MM.1S (cell line): ENCODE measurements around the gene KCNIP4.

ENCODE experiments used
- DNase-seq: peaks from one replicate; pipeline ENCODE4 v3.0.0-alpha.2; 2015
- H2AFZ ChIP-seq: fragments of 300-600 bp; sonication (generic); 2 replicates; pipeline ENCODE4 v1.6.0; 2016; ENCODE audit warnings: antibody characterized with exemption, low read length
- H3F3A ChIP-seq: fragments of 300-600 bp; sonication (generic); 2 replicates; pipeline ENCODE4 v1.6.1; 2016; ENCODE audit warnings: mild to moderate bottlenecking, antibody characterized with exemption, low read length, moderate library complexity, mixed read lengths; ENCODE audit not compliant: insufficient read depth
- H3K27ac ChIP-seq: fragments of 300-600 bp; sonication (generic); 2 replicates; pipeline ENCODE4 v1.5.1; 2016; ENCODE audit warnings: mild to moderate bottlenecking, low read length
- H3K27me3 ChIP-seq: fragments of 300-600 bp; sonication (generic); replicated peaks from 2 replicates; pipeline ENCODE4 v1.6.0; 2016; ENCODE audit warnings: low read length; ENCODE audit not compliant: insufficient read depth
- H3K36me3 ChIP-seq: fragments of 300-600 bp; sonication (generic); replicated peaks from 2 replicates; pipeline ENCODE4 v1.6.1; 2016; ENCODE audit warnings: mild to moderate bottlenecking, low read length, mixed read lengths; ENCODE audit not compliant: insufficient read depth
- H3K4me1 ChIP-seq: fragments of 300-600 bp; sonication (generic); 2 replicates; pipeline ENCODE4 v1.6.1; 2016; ENCODE audit warnings: low read length, mixed read lengths
- H3K4me2 ChIP-seq: fragments of 300-600 bp; sonication (generic); 2 replicates; pipeline ENCODE4 v1.6.0; 2016; ENCODE audit warnings: low read depth, low read length
- H3K4me3 ChIP-seq: fragments of 300-600 bp; sonication (generic); 2 replicates; pipeline ENCODE4 v1.5.1; 2016; ENCODE audit warnings: low read length, mixed read lengths
- H3K79me2 ChIP-seq: fragments of 300-600 bp; sonication (generic); 2 replicates; pipeline ENCODE4 v1.6.1; 2016; ENCODE audit warnings: mixed run types, low read length, mixed read lengths
- H3K9ac ChIP-seq: fragments of 300-600 bp; sonication (generic); 2 replicates; pipeline ENCODE4 v1.6.1; 2016; ENCODE audit warnings: low read length, mixed read lengths
- H3K9me2 ChIP-seq: fragments of 300-600 bp; sonication (generic); replicated peaks from 2 replicates; pipeline ENCODE4 v1.6.1; 2016; ENCODE audit warnings: mild to moderate bottlenecking, low read length, mixed read lengths; ENCODE audit not compliant: insufficient read depth
- H3K9me3 ChIP-seq: fragments of 300-600 bp; sonication (generic); replicated peaks from 2 replicates; pipeline ENCODE4 v1.6.1; 2016; ENCODE audit warnings: mild to moderate bottlenecking, low read length, mixed read lengths; ENCODE audit not compliant: insufficient read depth
- H4K20me1 ChIP-seq: fragments of 300-600 bp; sonication (generic); 2 replicates; pipeline ENCODE4 v1.6.1; 2016; ENCODE audit warnings: mild to moderate bottlenecking, low read length, moderate library complexity, mixed read lengths; ENCODE audit not compliant: insufficient read depth
- EZH2 ChIP-seq: fragments of 300-600 bp; sonication (generic); optimal IDR thresholded peaks from 2 replicates; pipeline ENCODE3; 2017; ENCODE audit warnings: low read depth, mild to moderate bottlenecking, antibody characterized with exemption, low read length, mixed read lengths
- EZH2phosphoT487 ChIP-seq: fragments of 300-600 bp; sonication (generic); IDR thresholded peaks from 2 replicates; pipeline ENCODE4 v1.6.1; 2018; ENCODE audit warnings: antibody characterized with exemption, low read length
- TF ChIP-seq, protein P1 (sequence below): fragments of 300-600 bp; sonication (generic); IDR thresholded peaks from 2 replicates; pipeline ENCODE4 v1.5.1; 2016; ENCODE audit warnings: antibody characterized with exemption, low read length, mixed read lengths

KCNIP4 gene

GRCh38 chr4:20995610-20996009, 953.0 kb downstream of the KCNIP4 start:
- Histone ChIP-seq H3F3A (no peaks in the 10 kb centered on the region), H3K79me2 (no peaks in the 10 kb centered on the region), H3K27ac (no peak overlapping the region), H3K4me2 (no peak overlapping the region), H3K4me3 (no peak overlapping the region), H3K36me3 (no peaks in the 10 kb centered on the region), H3K9me3 (no peaks in the 10 kb centered on the region), H3K9ac (no peak overlapping the region), H3K4me1 (no peaks in the 10 kb centered on the region), H2AFZ (no peak overlapping the region), H3K9me2 (no peaks in the 10 kb centered on the region), H3K27me3 (no peaks in the 10 kb centered on the region), H4K20me1 (no peaks in the 10 kb centered on the region)
- DNase-seq: no peak
- TF ChIP-seq, protein P1, sequence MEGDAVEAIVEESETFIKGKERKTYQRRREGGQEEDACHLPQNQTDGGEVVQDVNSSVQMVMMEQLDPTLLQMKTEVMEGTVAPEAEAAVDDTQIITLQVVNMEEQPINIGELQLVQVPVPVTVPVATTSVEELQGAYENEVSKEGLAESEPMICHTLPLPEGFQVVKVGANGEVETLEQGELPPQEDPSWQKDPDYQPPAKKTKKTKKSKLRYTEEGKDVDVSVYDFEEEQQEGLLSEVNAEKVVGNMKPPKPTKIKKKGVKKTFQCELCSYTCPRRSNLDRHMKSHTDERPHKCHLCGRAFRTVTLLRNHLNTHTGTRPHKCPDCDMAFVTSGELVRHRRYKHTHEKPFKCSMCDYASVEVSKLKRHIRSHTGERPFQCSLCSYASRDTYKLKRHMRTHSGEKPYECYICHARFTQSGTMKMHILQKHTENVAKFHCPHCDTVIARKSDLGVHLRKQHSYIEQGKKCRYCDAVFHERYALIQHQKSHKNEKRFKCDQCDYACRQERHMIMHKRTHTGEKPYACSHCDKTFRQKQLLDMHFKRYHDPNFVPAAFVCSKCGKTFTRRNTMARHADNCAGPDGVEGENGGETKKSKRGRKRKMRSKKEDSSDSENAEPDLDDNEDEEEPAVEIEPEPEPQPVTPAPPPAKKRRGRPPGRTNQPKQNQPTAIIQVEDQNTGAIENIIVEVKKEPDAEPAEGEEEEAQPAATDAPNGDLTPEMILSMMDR: no peak
- TF ChIP-seq EZH2: no peak
- TF ChIP-seq EZH2phosphoT487: no peak

- TF ChIP-seq EZH2 (no peak), EZH2phosphoT487 (no peak)
- TF ChIP-seq, protein P1: no peak
- H3K4me2 ChIP-seq: no peak overlapping the region
- H3K9me2 ChIP-seq: no peaks in the 10 kb centered on the region
- H3K79me2 ChIP-seq: no peaks in the 10 kb centered on the region
- no peaks in the 10 kb centered on the region for H3K36me3 ChIP-seq
- no peak overlapping the region for H3K27ac ChIP-seq
- no peaks in the 10 kb centered on the region for H3K9me3 ChIP-seq
- H3K9ac ChIP-seq: no peak overlapping the region
- no peaks in the 10 kb centered on the region for H3F3A ChIP-seq
- H3K4me1 ChIP-seq: no peaks in the 10 kb centered on the region
- DNase-seq: no peak
- no peaks in the 10 kb centered on the region for H3K27me3 ChIP-seq
- no peak overlapping the region for H2AFZ ChIP-seq
- no peak overlapping the region for H3K4me3 ChIP-seq
- no peaks in the 10 kb centered on the region for H4K20me1 ChIP-seq
Measured at GRCh38 chr4:20995015-20995414, 953.6 kb downstream of the KCNIP4 start.

GRCh38 chr4:20992002-20992401, 956.6 kb downstream of the KCNIP4 start:
- no peaks in the 10 kb centered on the region for H3K36me3 ChIP-seq
- H3K27me3 ChIP-seq: no peaks in the 10 kb centered on the region
- H3K4me1 ChIP-seq: no peaks in the 10 kb centered on the region
- no peak for DNase-seq
- H3K4me2 ChIP-seq: no peak overlapping the region
- no peaks in the 10 kb centered on the region for H3K79me2 ChIP-seq
- TF ChIP-seq, protein P1: no peak
- H2AFZ ChIP-seq: no peak overlapping the region
- no peaks in the 10 kb centered on the region for H4K20me1 ChIP-seq
- no peak overlapping the region for H3K27ac ChIP-seq
- H3K9ac ChIP-seq: no peak overlapping the region
- no peaks in the 10 kb centered on the region for H3K9me3 ChIP-seq
- no peaks in the 10 kb centered on the region for H3K9me2 ChIP-seq
- no peaks in the 10 kb centered on the region for H3F3A ChIP-seq
- H3K4me3 ChIP-seq: no peak overlapping the region

GRCh38 chr4:20987191-20987590, 961.4 kb downstream of the KCNIP4 start:
- H3K4me2 ChIP-seq: no peak overlapping the region
- H3K9me2 ChIP-seq: no peaks in the 10 kb centered on the region
- no peaks in the 10 kb centered on the region for H3K27me3 ChIP-seq
- TF ChIP-seq EZH2phosphoT487 (no peak), EZH2 (no peak)
- TF ChIP-seq, protein P1: no peak
- no peak overlapping the region for H3K9ac ChIP-seq
- H3K9me3 ChIP-seq: no peaks in the 10 kb centered on the region
- H4K20me1 ChIP-seq: no peaks in the 10 kb centered on the region
- no peak for DNase-seq
- no peak overlapping the region for H2AFZ ChIP-seq
- H3F3A ChIP-seq: no peaks in the 10 kb centered on the region
- H3K36me3 ChIP-seq: no peaks in the 10 kb centered on the region
- H3K27ac ChIP-seq: no peak overlapping the region
- no peaks in the 10 kb centered on the region for H3K4me1 ChIP-seq
- no peak overlapping the region for H3K4me3 ChIP-seq
- no peaks in the 10 kb centered on the region for H3K79me2 ChIP-seq
